Neural crest cell (in vitro differentiated cells): ENCODE results near the gene DAP. TPM values are rescaled to one million over a fixed set of nuclear protein-coding genes. Genes with fewer than 3 reads are reported as not detected.

Experiments
- DNase-seq: peaks from one replicate; pipeline ENCODE4 v3.0.0; 2021; ENCODE audit warnings: low read depth, mixed read lengths, low spot score
- H3K27ac Mint-ChIP-seq: one replicate; pipeline ENCODE4 v1.8.0; 2021; ENCODE audit warnings: mild to moderate bottlenecking, mixed read lengths; ENCODE audit not compliant: unreplicated experiment
- H3K27me3 Mint-ChIP-seq: 2 replicates; pipeline ENCODE4 v1.8.0; 2021; ENCODE audit warnings: low read depth, mild to moderate bottlenecking, mixed read lengths
- H3K36me3 Mint-ChIP-seq: 2 replicates; pipeline ENCODE4 v1.8.0; 2021; ENCODE audit warnings: low read depth, mild to moderate bottlenecking, mixed read lengths
- H3K4me1 Mint-ChIP-seq: 2 replicates; pipeline ENCODE4 v1.8.0; 2021; ENCODE audit warnings: mixed read lengths
- H3K4me3 Mint-ChIP-seq: one replicate; pipeline ENCODE4 v1.8.0; 2021; ENCODE audit warnings: mild to moderate bottlenecking, mixed read lengths
- H3K9me3 Mint-ChIP-seq: 2 replicates; pipeline ENCODE4 v1.8.0; 2021; ENCODE audit warnings: mixed read lengths
- CTCF ChIP-seq: fragments of 200-600 bp; sonication (generic); conservative IDR thresholded peaks from 2 replicates; pipeline ENCODE4 v1.5.0; 2021; ENCODE audit warnings: antibody characterized with exemption, mild to moderate bottlenecking
- total RNA-seq: library from RNA; stranded (reverse); gene quantifications from 2 replicates; pipeline ENCODE4 v1.2.1, GENCODE V29; 2021

DAP gene
- total RNA-seq, 1 donor from 2014 or later: 107 TPM

GRCh38 chr5:10635867-10636350, 125.1 kb downstream of the DAP start:
- Mint-ChIP-seq H3K27me3 (peaks cover 49% of the 10 kb centered on the region), H3K4me3 (no peak overlapping the region), H3K36me3 (peaks cover 10% of the 10 kb centered on the region), H3K4me1 (peaks cover 19% of the 10 kb centered on the region), H3K27ac (no peak overlapping the region), H3K9me3 (peaks cover 3% of the 10 kb centered on the region)
- DNase-seq: no peak
- TF ChIP-seq CTCF: no peak

- Mint-ChIP-seq H3K36me3 (peaks cover 10% of the 10 kb centered on the region), H3K9me3 (peaks cover 3% of the 10 kb centered on the region), H3K27ac (no peak overlapping the region), H3K27me3 (peaks cover 45% of the 10 kb centered on the region), H3K4me1 (peaks cover 20% of the 10 kb centered on the region), H3K4me3 (no peak overlapping the region)
- no peak for TF ChIP-seq CTCF
- no peak for DNase-seq
These were observed 125.7 kb downstream of the DAP start for GRCh38 chr5:10635257-10635866.

- H3K9me3 Mint-ChIP-seq: peaks cover 3% of the 10 kb centered on the region
- peaks cover 5% of the 10 kb centered on the region for H3K36me3 Mint-ChIP-seq
- H3K4me3 Mint-ChIP-seq: no peak overlapping the region
- DNase-seq: no peak
- no peak for TF ChIP-seq CTCF
- no peak overlapping the region for H3K27ac Mint-ChIP-seq
- peaks cover 47% of the 10 kb centered on the region for H3K27me3 Mint-ChIP-seq
- peaks cover 20% of the 10 kb centered on the region for H3K4me1 Mint-ChIP-seq
These were observed 126.5 kb downstream of the DAP start for GRCh38 chr5:10634562-10634961.

GRCh38 chr5:10634050-10634449, 127.0 kb downstream of the DAP start:
- H3K27ac Mint-ChIP-seq: no peak overlapping the region
- H3K4me1 Mint-ChIP-seq: peaks cover 20% of the 10 kb centered on the region
- TF ChIP-seq CTCF: no peak
- H3K9me3 Mint-ChIP-seq: peaks cover 3% of the 10 kb centered on the region
- DNase-seq: no peak
- no peak overlapping the region for H3K4me3 Mint-ChIP-seq
- peaks cover 5% of the 10 kb centered on the region for H3K36me3 Mint-ChIP-seq
- H3K27me3 Mint-ChIP-seq: peaks cover 51% of the 10 kb centered on the region

- Mint-ChIP-seq H3K9me3 (peaks cover 1% of the 10 kb centered on the region), H3K36me3 (peaks cover 2% of the 10 kb centered on the region), H3K4me3 (no peak overlapping the region), H3K27ac (no peak overlapping the region), H3K27me3 (peaks cover 52% of the 10 kb centered on the region), H3K4me1 (peaks cover 20% of the 10 kb centered on the region)
- no peak for DNase-seq
- no peak for TF ChIP-seq CTCF
These were observed 127.6 kb downstream of the DAP start for GRCh38 chr5:10633271-10634049.
